K562 (cell line): Measurements from ENCODE around the gene MAP3K12. TPM values are rescaled to one million over a fixed set of nuclear protein-coding genes. Genes with fewer than 3 reads are reported as not detected.

ENCODE experiments used
- DPF2 ChIP-seq: fragments of 450-650 bp; IDR thresholded peaks from 2 replicates; pipeline ENCODE4 v1.6.1; 2016
- ETS2 ChIP-seq: IDR thresholded peaks from 2 replicates; pipeline ENCODE4 v1.6.1; 2016; ENCODE audit warnings: borderline replicate concordance, missing genetic modification characterization, mild to moderate bottlenecking, moderate library complexity, missing compliant biosample characterization; ENCODE audit not compliant: poor library complexity, severe bottlenecking
- FOXP4 ChIP-seq: sonication (generic); formaldehyde crosslinking; IDR thresholded peaks from 2 replicates; pipeline ENCODE4 v1.8.0; 2022; ENCODE audit warnings: mild to moderate bottlenecking, missing genetic modification reagents, borderline replicate concordance
- GMEB1 ChIP-seq: fragments of 250-450 bp; sonication (Bioruptor Pico); IDR thresholded peaks from 2 replicates; pipeline ENCODE4 v1.4.0; 2020; ENCODE audit warnings: mild to moderate bottlenecking
- HMBOX1 ChIP-seq: sonication (generic); IDR thresholded peaks from 2 replicates; pipeline ENCODE4 v1.6.1; 2016
- L3MBTL2 ChIP-seq: fragments of 450-650 bp; IDR thresholded peaks from 2 replicates; pipeline ENCODE4 v1.6.1; 2016; ENCODE audit warnings: mild to moderate bottlenecking, moderate library complexity
- MIER1 ChIP-seq: fragments of 450-650 bp; IDR thresholded peaks from 2 replicates; pipeline ENCODE4 v1.6.1; 2016; ENCODE audit warnings: antibody characterized with exemption, mild to moderate bottlenecking, low read depth
- MNT ChIP-seq, 2 experiments: fragments of 450-650 bp; conservative IDR thresholded peaks; 2 replicates each; pipeline ENCODE4 v1.6.1; 2017; ENCODE audit warnings: mild to moderate bottlenecking in 2 of 2, moderate library complexity in 2 of 2
- RFX7 ChIP-seq: fragments of 250-450 bp; sonication (Bioruptor Pico); IDR thresholded peaks from 2 replicates; pipeline ENCODE4 v1.5.1; 2021; ENCODE audit warnings: mild to moderate bottlenecking
- STAT5A ChIP-seq: IDR thresholded peaks from 2 replicates; pipeline ENCODE4 v1.6.1; 2012; ENCODE audit warnings: low read length, inconsistent platforms, borderline replicate concordance
- ZBTB5 ChIP-seq: fragments of 450-650 bp; IDR thresholded peaks from 2 replicates; pipeline ENCODE4 v1.6.1; 2017; ENCODE audit warnings: antibody characterized with exemption
- ZNF57 ChIP-seq: fragments of 450-650 bp; formaldehyde crosslinking; IDR thresholded peaks from 2 replicates; pipeline ENCODE4 v1.4.0; 2020; ENCODE audit warnings: mild to moderate bottlenecking, moderate library complexity
- polyA plus RNA-seq, 8 experiments: library from polyadenylated mRNA; depleted of rRNA in 4 of 8; stranded (reverse) in 5 of 8; unstranded in 3 of 8; fragments of >200 nt; fragmentation: Nextera tagmentation in 2 of 8; fragmentation: Illumina TruSeq in 1 of 8; extraction: Ambion mirVana in 2 of 8; extraction: Trizol in 1 of 8; gene quantifications; 2 replicates each; pipeline versions ENCODE4 v1.2.1 to v1.2.3, GENCODE V29; 2011 to 2014; ENCODE audit warnings: inconsistent platforms in 1 of 8, missing spikeins in 1 of 8
- total RNA-seq, 7 experiments: library from RNA; depleted of rRNA in 6 of 7; stranded (reverse); fragments of >200 nt in 6 of 7; fragmentation: Illumina TruSeq in 2 of 7; extraction: Trizol in 2 of 7; gene quantifications; 2 replicates each; pipeline versions ENCODE4 v1.2.1 to v1.2.3, GENCODE V29; 2011 to 2021; ENCODE audit warnings: low replicate concordance in 1 of 7
- TF ChIP-seq, protein P1 (sequence below): sonication (generic); formaldehyde crosslinking; IDR thresholded peaks from 2 replicates; pipeline ENCODE4 v1.8.1; 2023; ENCODE audit warnings: mild to moderate bottlenecking, missing genetic modification reagents

The MAP3K12 gene
- total and polyA plus RNA-seq, 9 of the 15 experiments (the other 6 are each of a cell fraction or from before 2014, with no cell fraction given), result 0.10 to 2.4 (median 1.6) TPM

DNA sequence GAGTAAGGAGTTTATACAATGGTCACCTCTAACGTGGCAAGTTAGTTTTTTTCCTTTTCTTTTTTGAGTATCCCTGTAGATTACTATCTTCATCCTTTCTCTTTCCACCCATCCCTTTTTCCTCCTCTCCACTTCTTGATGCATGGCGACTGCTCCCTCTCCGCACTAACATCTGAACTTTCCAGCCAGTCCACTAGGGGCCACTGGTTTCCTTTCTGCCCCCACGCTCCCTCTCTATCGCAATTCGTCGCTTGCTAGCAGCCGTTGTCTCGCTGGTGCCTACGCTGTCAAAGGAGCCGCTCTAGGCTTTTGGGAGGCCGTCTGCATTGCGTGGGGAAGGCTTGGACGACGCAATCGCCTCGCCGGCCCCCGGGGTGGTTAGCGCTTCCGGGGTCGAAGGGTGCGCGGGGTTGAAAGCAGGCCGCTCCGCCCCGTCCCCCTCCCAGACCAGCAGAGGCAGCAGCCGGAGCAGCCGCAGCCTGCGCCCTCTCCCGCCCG lies 47.5 kb downstream of the MAP3K12 start, which contains the start of gene PCBP2 (continued):
- TF ChIP-seq DPF2 (peak; percentile 61), HMBOX1 (no peak), MNT (conservative IDR thresholded peaks at IDR 0.05) (peak; percentile 62 to 77; a peak in 3 of 4 replicates), ZNF57 (CRISPR knock-in tag) (no peak), L3MBTL2 (0 out of 2 replicates have a peak, but pooled peaks have one; percentile 20), GMEB1 (CRISPR knock-in tag) (peak; percentile 76), ZBTB5 (no peak), ETS2 (no peak), MIER1 (0 out of 2 replicates have a peak, but pooled peaks have one; percentile 42), RFX7 (CRISPR knock-in tag) (no peak), STAT5A (peak; percentile 48; the same call in 1 of the 2 replicates), FOXP4 (CRISPR knock-in tag) (no peak)
- TF ChIP-seq, protein P1, sequence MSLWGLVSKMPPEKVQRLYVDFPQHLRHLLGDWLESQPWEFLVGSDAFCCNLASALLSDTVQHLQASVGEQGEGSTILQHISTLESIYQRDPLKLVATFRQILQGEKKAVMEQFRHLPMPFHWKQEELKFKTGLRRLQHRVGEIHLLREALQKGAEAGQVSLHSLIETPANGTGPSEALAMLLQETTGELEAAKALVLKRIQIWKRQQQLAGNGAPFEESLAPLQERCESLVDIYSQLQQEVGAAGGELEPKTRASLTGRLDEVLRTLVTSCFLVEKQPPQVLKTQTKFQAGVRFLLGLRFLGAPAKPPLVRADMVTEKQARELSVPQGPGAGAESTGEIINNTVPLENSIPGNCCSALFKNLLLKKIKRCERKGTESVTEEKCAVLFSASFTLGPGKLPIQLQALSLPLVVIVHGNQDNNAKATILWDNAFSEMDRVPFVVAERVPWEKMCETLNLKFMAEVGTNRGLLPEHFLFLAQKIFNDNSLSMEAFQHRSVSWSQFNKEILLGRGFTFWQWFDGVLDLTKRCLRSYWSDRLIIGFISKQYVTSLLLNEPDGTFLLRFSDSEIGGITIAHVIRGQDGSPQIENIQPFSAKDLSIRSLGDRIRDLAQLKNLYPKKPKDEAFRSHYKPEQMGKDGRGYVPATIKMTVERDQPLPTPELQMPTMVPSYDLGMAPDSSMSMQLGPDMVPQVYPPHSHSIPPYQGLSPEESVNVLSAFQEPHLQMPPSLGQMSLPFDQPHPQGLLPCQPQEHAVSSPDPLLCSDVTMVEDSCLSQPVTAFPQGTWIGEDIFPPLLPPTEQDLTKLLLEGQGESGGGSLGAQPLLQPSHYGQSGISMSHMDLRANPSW (CRISPR knock-in tag), result no peak
